Measurements from ENCODE around the gene MAMSTR.
A peak's percentile ranks its signal among the peaks of the same experiment; 100 is the strongest.

MAMSTR gene

GRCh38 chr19:48751845-48752495, 32.4 kb upstream of the MAMSTR start:
- H3K4me1 Mint-ChIP-seq, result peaks cover 27% of the 10 kb centered on the region
- peak overlapping the region; percentile 67 for H3K4me3 Mint-ChIP-seq
- no peaks in the 10 kb centered on the region for H3K36me3 Mint-ChIP-seq
- peak overlapping the region; percentile 65 for H3K27ac Mint-ChIP-seq
- H3K9me3 Mint-ChIP-seq, result no peaks in the 10 kb centered on the region
- DNase-seq, result peak; percentile 48
- CTCF ChIA-PET, result interaction anchor here (0.7 to 1.1 kb wide), 3 partner anchors 13 to 36 kb away, joined by 3 to 4 read pairs (median 3); no protein-coding TSS in a partner anchor
- peaks cover 91% of the 10 kb centered on the region for H3K27me3 Mint-ChIP-seq

- H3K4me3 Mint-ChIP-seq, result peak overlapping the region; percentile 49
- no peak overlapping the region for H3K27ac Mint-ChIP-seq
- peaks cover 93% of the 10 kb centered on the region for H3K27me3 Mint-ChIP-seq
- CTCF ChIA-PET, result interaction anchor here (0.7 kb wide), 1 partner anchor 9 kb away, joined by 3 read pairs; no protein-coding TSS in a partner anchor
- H3K9me3 Mint-ChIP-seq, result no peaks in the 10 kb centered on the region
- no peaks in the 10 kb centered on the region for H3K36me3 Mint-ChIP-seq
- no peak for DNase-seq
- peaks cover 35% of the 10 kb centered on the region for H3K4me1 Mint-ChIP-seq
Measured at GRCh38 chr19:48750771-48751504, 31.4 kb upstream of the MAMSTR start.

GRCh38 chr19:48750351-48750750, 30.8 kb upstream of the MAMSTR start:
- no peak overlapping the region for H3K27ac Mint-ChIP-seq
- peaks cover 93% of the 10 kb centered on the region for H3K27me3 Mint-ChIP-seq
- peaks cover 38% of the 10 kb centered on the region for H3K4me1 Mint-ChIP-seq
- CTCF ChIA-PET, result interaction anchor here (0.7 kb wide), 1 partner anchor 9 kb away, joined by 3 read pairs; no protein-coding TSS in a partner anchor
- H3K4me3 Mint-ChIP-seq, result no peak overlapping the region
- no peak for DNase-seq
- no peaks in the 10 kb centered on the region for H3K9me3 Mint-ChIP-seq
- H3K36me3 Mint-ChIP-seq, result no peaks in the 10 kb centered on the region

GRCh38 chr19:48749571-48750198, 30.2 kb upstream of the MAMSTR start:
- CTCF ChIA-PET, result no interaction called here
- Mint-ChIP-seq H3K27ac (no peak overlapping the region), H3K4me3 (no peak overlapping the region), H3K9me3 (no peaks in the 10 kb centered on the region), H3K4me1 (peaks cover 38% of the 10 kb centered on the region), H3K27me3 (peaks cover 93% of the 10 kb centered on the region), H3K36me3 (no peaks in the 10 kb centered on the region)
- DNase-seq, result no peak

- no peaks in the 10 kb centered on the region for H3K9me3 Mint-ChIP-seq
- CTCF ChIA-PET, result interaction anchor here (1.4 kb wide), 1 partner anchor 8 kb away, joined by 6 read pairs; no protein-coding TSS in a partner anchor
- peaks cover 86% of the 10 kb centered on the region for H3K27me3 Mint-ChIP-seq
- no peak within 1 kb of the TSS for H3K27ac Mint-ChIP-seq
- H3K36me3 Mint-ChIP-seq, result no peaks in the 10 kb centered on the region
- H3K4me3 Mint-ChIP-seq, result no peak within 1 kb of the TSS
- DNase-seq, result peak; percentile 72
- peaks cover 24% of the 10 kb centered on the region for H3K4me1 Mint-ChIP-seq
Measured at GRCh38 chr19:48746738-48747575, 27.4 kb upstream of the MAMSTR start, which contains the start of gene IZUMO1. Gene IZUMO1 (minus strand): TSS chr19:48746909. CDS start chr19:48745859, 1,050 bp downstream.

- CTCF ChIA-PET, result no interaction called here
- H3K27me3 Mint-ChIP-seq, result peaks cover 86% of the 10 kb centered on the region
- H3K4me3 Mint-ChIP-seq, result no peak overlapping the region
- H3K36me3 Mint-ChIP-seq, result no peaks in the 10 kb centered on the region
- no peaks in the 10 kb centered on the region for H3K9me3 Mint-ChIP-seq
- H3K4me1 Mint-ChIP-seq, result peaks cover 28% of the 10 kb centered on the region
- no peak overlapping the region for H3K27ac Mint-ChIP-seq
- DNase-seq, result no peak
Measured at GRCh38 chr19:48746110-48746509, 26.6 kb upstream of the MAMSTR start.

- no peaks in the 10 kb centered on the region for H3K36me3 Mint-ChIP-seq
- DNase-seq, result peak; percentile 64
- H3K27ac Mint-ChIP-seq, result no peak overlapping the region
- CTCF ChIA-PET, result no interaction called here
- H3K27me3 Mint-ChIP-seq, result peaks cover 86% of the 10 kb centered on the region
- no peaks in the 10 kb centered on the region for H3K9me3 Mint-ChIP-seq
- peaks cover 30% of the 10 kb centered on the region for H3K4me1 Mint-ChIP-seq
- no peak overlapping the region for H3K4me3 Mint-ChIP-seq
Measured at GRCh38 chr19:48745208-48745995, 25.9 kb upstream of the MAMSTR start.

GRCh38 chr19:48742096-48742495, 22.6 kb upstream of the MAMSTR start:
- DNase-seq, result no peak
- Mint-ChIP-seq H3K36me3 (no peaks in the 10 kb centered on the region), H3K4me1 (peaks cover 43% of the 10 kb centered on the region), H3K9me3 (no peaks in the 10 kb centered on the region), H3K4me3 (no peak overlapping the region), H3K27me3 (peaks cover 71% of the 10 kb centered on the region), H3K27ac (no peak overlapping the region)
- CTCF ChIA-PET, result no interaction called here

- CTCF ChIA-PET, result no interaction called here
- peaks cover 38% of the 10 kb centered on the region for H3K4me1 Mint-ChIP-seq
- H3K36me3 Mint-ChIP-seq, result no peaks in the 10 kb centered on the region
- DNase-seq, result peak; percentile 46
- H3K27me3 Mint-ChIP-seq, result peaks cover 64% of the 10 kb centered on the region
- H3K4me3 Mint-ChIP-seq, result no peak overlapping the region
- no peak overlapping the region for H3K27ac Mint-ChIP-seq
- no peaks in the 10 kb centered on the region for H3K9me3 Mint-ChIP-seq
Measured at GRCh38 chr19:48741129-48741999, 21.8 kb upstream of the MAMSTR start.

- Mint-ChIP-seq H3K4me1 (peaks cover 31% of the 10 kb centered on the region), H3K9me3 (no peaks in the 10 kb centered on the region), H3K27me3 (peaks cover 54% of the 10 kb centered on the region), H3K36me3 (no peaks in the 10 kb centered on the region), H3K4me3 (no peak within 1 kb of the TSS), H3K27ac (no peak within 1 kb of the TSS)
- CTCF ChIA-PET, result interaction anchor here (1.6 to 2.2 kb wide), 4 partner anchors 11 to 95 kb away, joined by 4 to 13 read pairs (median 10); partner anchors contain the start of gene CA11
- no peak for DNase-seq
Measured at GRCh38 chr19:48740164-48740972, 20.8 kb upstream of the MAMSTR start, which contains the start of gene RASIP1. Gene RASIP1 (minus strand): TSS chr19:48740610. CDS start chr19:48740282, 328 bp downstream.

- CTCF ChIA-PET, result interaction anchor here (1.1 to 2.2 kb wide), 8 partner anchors 8 to 94 kb away, joined by 4 to 13 read pairs (median 6); partner anchors contain the start of genes CA11 and IZUMO1
- peaks cover 31% of the 10 kb centered on the region for H3K4me1 Mint-ChIP-seq
- H3K36me3 Mint-ChIP-seq, result no peaks in the 10 kb centered on the region
- no peaks in the 10 kb centered on the region for H3K9me3 Mint-ChIP-seq
- no peak overlapping the region for H3K4me3 Mint-ChIP-seq
- peaks cover 48% of the 10 kb centered on the region for H3K27me3 Mint-ChIP-seq
- DNase-seq, result no peak
- no peak overlapping the region for H3K27ac Mint-ChIP-seq
Measured at GRCh38 chr19:48739404-48740163, 20.1 kb upstream of the MAMSTR start.

Data from activated naive CD4-positive, alpha-beta T cell treated with anti-CD3 and anti-CD28 coated beads, Interleukin-2, amount 10 ng/mL, durations not matched to agents 7 days and 5 days (primary cell).